Activated T-cell treated with anti-CD3 and anti-CD28 coated beads for 48 hours (primary cell): ENCODE measurements around the gene CLUH.
"Not testable (repeated sequence)": the region's sequence is repeated elsewhere in the genome, so short reads cannot be mapped to it uniquely, and the experiment has no call there.

Experiments
- DNase-seq: peaks from one replicate; pipeline ENCODE4 v3.0.0-alpha.2; 2020; ENCODE audit warnings: low read depth

CLUH gene

DNA sequence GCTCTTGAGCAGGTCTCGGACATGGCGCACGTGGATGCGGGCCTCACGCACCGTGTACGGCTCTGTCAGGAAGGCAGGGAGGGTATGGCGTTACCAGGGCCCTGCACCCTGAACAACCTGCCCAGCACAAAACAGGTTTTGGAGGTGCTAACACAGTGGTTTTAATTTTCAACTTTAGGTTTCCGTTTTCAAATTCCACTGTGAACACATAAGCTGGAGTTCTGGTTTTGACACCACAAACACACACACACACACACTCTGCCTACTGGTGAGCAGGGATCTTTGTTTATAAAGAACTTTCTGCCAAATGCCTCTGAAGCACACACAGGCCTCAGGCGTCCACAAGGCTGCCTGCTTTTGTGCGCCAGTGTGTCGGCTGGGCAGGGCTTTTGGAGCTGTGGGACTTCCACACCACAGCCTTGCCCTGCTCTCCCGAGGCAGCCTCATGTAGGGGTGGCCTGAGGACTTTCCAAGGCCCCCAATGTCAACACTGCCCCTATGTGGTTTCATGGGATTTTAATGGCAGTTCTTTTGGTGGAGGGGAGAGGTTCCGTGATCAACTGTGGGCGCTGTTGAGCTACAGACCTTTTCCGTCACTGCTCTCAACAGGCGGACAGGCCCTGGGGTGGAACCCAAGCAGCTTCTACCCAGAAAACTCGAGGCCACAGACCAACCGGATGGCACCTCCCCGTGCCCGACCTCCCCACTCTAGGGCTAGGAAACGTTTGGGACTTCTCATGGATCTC, 9.4 kb downstream of the CLUH start:
- DNase-seq = no peak

DNA sequence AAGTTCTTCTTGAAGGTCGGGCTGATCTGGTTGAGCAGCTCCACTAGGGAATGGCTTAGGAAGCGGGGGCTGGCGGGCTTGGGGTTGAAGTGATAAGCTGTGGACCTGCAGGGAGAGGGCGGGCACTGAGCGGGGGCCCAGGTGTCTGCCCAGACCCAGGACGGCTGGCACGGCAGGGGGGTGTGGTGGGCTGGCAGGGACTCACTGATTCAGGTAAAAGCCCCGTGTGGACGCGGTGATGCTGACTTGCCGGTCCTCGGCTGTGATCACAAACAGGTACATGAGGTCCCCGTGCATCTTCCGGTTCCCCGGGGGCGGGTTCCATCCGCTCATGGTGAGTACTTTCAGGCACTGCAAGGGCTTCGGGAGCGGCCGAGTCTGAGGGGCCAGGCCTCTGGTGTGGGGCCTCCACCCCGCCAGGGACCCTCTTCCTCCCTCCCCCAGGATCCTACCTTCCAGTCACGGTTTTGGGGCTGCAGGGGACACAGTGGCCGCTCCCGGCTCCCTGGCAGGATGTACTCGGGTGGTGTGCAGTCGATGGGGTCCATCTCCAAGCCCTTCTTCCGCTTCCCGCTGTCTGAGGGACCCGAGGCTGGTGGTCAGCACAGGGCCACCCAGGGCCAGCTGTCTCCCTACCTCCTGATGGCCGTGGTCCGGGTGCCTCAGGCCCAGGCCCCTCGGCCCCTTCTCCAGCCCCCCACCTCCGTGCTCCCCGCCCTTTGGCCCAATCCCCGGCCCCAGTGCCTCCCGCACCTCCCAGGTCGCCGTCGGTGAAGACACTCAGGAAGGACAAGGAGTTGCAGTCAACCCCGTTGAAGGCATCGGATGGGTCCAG, 10.2 kb downstream of the CLUH start:
- no peak for DNase-seq

DNA sequence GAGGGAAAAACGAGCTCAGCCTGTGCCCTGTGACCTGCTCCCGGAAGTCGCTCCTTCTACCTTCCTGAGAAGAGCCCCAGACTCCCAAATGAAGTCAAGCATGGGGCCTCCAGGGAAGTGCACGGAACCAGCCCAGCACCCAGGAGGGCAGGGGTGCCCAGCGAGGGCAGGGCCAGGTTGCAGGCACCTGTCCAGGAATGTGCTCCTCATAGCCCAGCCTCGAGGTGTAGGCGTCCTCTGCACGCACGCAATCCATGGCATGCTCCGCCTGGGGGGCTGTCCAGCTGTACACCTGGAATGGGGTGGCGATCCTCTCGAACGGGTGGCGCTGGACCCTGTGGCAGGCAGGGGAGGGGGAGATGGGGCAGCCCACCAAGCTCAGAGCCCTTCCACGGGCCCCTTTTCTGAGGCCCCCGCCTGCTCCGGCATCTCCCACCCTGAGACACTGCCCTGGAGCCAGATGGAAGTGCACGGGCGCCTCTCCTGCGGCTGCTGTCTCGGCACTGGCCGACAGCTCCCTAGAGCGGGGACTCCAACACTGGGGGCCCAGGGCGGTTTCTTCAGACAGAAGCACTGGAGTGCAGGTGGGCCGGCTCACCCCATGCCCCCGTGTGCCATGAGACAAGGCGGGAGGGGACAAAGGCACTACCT, 10.9 kb downstream of the CLUH start:
- DNase-seq = no peak

GRCh38 chr17:2700030-2700490, 11.5 kb downstream of the CLUH start:
- no peak for DNase-seq

GRCh38 chr17:2699216-2699805, 12.3 kb downstream of the CLUH start:
- not testable (repeated sequence) for DNase-seq

DNA sequence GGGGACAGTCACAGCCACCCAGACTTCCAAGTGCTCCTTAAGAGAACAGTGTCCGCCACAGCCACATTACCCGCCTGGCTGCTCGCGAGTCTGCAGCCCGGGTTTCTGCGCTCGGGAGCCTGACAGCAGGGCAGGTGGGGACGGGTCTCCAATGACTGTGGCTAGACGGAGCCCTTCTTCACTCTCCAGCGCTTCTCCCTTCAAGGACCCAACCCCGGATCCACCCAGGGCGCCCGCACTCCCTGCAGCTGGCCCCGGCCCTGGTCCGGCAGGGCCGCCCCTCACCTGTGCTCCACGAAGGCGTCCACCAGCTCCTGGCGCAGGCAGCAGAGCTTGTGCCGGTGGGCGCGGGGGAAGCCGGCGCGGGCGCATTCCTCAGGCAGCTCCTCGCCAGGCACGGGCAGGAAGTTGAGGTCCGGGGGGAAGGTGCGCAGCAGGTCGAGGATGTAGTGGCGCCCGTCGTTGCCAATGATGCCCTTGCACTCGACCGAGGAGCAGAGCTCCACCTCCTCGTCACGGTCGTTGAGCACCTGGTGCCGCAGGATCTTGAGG, 13.9 kb downstream of the CLUH start:
- no peak for DNase-seq

- DNase-seq = no peak
Measured at GRCh38 chr17:2695961-2696760, 15.4 kb downstream of the CLUH start.

- DNase-seq = no peak
Measured at GRCh38 chr17:2695243-2695960, 16.2 kb downstream of the CLUH start.

GRCh38 chr17:2694381-2695242, 17.0 kb downstream of the CLUH start:
- no peak for DNase-seq

GRCh38 chr17:2693561-2694380, 17.8 kb downstream of the CLUH start:
- DNase-seq = no peak

GRCh38 chr17:2692781-2693135, 18.8 kb downstream of the CLUH start:
- DNase-seq = no peak

DNA sequence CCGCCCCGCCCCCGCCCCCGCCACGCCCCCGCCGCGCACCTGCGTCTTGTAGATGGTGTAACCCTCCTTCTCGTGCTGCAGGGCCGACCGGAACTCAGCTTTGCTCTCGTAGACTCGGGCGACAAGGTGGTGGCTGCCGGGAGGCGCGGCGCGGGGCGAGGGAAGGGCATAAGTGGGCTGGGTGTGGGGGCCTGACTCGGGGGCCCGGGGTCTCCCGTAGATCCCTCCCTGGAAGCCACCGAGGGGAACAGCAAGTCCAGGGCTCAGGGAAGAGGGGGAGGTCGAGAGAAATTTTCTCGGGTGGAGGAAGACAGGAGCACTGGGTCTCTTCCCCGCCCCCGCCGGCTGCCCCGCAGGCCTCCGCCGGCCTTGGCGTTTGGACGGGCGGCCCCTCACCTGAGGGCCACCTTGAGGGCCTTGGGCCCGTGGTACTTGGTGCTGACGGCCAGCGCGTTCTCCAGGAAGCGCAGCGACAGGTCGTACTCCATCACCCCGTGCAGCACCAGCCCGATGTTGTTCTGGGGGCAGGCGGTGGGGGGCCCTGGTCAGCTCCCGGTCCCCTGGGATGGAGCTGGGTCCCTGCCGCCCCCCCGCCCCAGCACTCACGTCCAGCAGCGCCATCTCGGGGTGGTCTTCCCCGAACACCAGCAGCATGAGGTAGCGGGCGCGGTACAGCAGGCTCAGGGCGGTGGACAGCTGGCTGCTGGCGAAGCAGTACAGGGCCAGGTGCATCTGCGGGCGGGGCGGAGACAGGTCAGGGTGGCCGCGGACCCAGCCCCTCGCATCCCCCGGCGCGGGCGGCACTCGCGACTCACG, 19.4 kb downstream of the CLUH start:
- no peak for DNase-seq

GRCh38 chr17:2691069-2691871, 20.3 kb downstream of the CLUH start:
- no peak for DNase-seq

DNA sequence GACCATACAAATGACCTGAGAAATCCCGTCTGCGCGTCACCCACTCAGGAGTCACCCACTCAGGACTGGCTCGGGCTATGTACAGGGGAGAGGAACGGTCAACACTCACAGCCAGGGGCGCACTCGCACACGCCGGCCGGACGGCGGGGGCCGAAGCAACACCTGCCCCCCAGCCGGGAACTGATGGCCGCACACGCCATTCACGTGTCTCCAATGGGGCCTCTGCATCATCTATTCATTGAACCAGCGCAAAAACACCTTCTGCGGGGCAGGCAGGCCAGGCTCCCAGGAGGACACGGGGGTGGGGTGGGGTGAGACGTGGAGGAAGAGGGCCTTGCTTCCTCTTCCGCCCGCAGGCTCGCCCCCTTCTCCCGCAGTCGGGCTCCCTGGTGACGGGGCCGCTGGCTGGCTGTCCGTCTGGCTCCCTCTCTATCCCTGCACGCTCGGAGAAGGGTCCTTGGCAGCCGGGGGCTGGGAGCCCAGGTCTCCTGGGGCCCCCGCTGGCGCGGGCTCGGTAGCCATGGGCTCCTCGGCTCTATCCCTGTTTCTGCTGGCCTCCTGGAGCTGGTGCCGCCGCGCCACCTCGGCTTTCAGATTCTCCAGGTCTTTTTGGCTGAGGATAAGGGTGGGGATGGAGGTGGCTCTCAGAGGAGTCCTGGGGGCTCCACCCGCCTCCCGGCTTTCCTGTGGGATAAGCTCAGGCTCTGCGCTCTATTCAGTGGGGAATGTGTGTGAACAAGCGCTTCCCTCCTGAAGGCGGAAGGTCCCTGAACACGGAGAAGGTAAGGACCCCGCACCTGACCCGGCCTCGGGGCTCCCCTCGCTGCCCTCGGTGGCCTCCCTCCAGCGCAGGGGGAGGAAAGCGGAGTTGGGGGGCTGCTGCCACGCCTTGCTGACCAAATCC, 21.1 kb downstream of the CLUH start:
- DNase-seq = no peak

DNA sequence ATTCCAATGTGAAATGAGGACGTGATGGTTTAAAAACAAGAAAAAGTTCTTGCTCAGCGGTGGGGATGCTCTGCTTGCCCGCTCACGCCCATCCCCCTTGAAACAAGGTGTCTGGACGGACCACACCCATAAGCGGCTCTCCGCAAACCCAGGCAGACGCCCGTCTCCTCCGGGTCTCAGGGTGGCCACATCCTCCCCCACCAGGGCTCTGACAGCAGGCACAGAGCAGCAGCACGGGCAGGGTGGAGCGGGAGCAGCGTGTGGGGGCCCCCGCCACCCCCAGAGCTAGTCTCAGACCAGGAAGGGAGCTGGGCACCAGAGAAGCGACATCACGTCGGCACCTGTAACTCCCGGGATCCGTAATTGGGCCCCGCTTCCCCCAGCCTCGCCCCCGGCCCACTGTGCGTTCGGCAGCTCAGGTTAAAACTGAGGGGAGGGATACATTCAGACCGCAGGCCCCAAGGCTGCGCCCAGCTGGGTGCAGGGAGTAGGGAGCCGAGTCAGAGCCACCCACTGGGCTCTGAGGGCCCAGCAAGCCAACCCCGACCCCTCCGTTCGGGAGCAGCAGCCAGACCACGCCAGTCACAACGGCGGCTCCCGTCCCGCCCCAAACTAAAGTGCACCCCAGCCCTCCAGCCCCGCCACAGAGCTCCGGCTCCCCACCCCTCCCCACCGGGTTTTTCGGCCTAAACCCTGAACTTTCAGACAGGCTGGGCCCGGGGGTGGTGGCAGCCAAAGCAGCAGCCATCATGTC, 22.0 kb downstream of the CLUH start:
- no peak for DNase-seq
